ENCODE data around the gene LYSMD4.

DNA sequence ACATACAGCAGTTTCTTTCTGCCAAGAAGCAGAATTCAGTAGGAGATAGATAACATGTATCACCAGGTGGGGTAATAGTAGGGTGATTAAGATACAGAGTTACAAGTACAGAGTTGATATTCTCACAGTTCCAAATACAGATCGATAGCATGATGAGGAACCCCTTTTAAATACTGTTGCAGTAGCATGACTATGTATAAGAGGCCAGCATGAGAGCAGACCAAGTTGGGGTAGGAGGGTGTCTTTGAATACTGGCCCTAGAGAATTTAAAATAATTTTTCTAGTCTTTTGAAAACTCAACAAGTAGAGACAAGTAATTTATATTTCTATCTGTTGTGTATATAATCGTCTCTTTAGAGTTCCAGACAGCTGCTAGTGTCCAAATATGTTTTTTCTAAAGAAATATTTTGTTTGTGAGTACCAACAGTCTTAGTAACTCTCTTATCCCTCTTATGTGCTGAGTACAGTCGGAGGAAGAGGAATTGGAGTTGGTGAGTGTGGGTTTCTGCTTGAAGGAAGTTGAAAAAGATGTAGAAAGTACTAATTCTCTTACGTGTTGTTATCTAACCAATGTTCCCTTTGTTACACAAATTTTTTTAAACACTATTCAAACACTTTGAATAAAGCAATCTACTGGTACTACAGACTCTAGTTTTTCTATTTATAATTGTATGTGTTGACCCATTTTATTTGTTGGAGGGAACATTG, 30.2 kb downstream of the LYSMD4 start:
- TF ChIP-seq, protein P1, sequence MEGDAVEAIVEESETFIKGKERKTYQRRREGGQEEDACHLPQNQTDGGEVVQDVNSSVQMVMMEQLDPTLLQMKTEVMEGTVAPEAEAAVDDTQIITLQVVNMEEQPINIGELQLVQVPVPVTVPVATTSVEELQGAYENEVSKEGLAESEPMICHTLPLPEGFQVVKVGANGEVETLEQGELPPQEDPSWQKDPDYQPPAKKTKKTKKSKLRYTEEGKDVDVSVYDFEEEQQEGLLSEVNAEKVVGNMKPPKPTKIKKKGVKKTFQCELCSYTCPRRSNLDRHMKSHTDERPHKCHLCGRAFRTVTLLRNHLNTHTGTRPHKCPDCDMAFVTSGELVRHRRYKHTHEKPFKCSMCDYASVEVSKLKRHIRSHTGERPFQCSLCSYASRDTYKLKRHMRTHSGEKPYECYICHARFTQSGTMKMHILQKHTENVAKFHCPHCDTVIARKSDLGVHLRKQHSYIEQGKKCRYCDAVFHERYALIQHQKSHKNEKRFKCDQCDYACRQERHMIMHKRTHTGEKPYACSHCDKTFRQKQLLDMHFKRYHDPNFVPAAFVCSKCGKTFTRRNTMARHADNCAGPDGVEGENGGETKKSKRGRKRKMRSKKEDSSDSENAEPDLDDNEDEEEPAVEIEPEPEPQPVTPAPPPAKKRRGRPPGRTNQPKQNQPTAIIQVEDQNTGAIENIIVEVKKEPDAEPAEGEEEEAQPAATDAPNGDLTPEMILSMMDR (IDR thresholded peaks at IDR 0.05; ENCODE audit: low read depth, low read length, missing input control): no peak
- TF ChIP-seq TAF1 (conservative IDR thresholded peaks at IDR 0.05): no peak
- TF ChIP-seq SP1 (IDR thresholded peaks at IDR 0.05): no peak
- no peak for TF ChIP-seq RAD21 (IDR thresholded peaks at IDR 0.05)
- TF ChIP-seq, protein P2, sequence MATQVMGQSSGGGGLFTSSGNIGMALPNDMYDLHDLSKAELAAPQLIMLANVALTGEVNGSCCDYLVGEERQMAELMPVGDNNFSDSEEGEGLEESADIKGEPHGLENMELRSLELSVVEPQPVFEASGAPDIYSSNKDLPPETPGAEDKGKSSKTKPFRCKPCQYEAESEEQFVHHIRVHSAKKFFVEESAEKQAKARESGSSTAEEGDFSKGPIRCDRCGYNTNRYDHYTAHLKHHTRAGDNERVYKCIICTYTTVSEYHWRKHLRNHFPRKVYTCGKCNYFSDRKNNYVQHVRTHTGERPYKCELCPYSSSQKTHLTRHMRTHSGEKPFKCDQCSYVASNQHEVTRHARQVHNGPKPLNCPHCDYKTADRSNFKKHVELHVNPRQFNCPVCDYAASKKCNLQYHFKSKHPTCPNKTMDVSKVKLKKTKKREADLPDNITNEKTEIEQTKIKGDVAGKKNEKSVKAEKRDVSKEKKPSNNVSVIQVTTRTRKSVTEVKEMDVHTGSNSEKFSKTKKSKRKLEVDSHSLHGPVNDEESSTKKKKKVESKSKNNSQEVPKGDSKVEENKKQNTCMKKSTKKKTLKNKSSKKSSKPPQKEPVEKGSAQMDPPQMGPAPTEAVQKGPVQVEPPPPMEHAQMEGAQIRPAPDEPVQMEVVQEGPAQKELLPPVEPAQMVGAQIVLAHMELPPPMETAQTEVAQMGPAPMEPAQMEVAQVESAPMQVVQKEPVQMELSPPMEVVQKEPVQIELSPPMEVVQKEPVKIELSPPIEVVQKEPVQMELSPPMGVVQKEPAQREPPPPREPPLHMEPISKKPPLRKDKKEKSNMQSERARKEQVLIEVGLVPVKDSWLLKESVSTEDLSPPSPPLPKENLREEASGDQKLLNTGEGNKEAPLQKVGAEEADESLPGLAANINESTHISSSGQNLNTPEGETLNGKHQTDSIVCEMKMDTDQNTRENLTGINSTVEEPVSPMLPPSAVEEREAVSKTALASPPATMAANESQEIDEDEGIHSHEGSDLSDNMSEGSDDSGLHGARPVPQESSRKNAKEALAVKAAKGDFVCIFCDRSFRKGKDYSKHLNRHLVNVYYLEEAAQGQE (IDR thresholded peaks at IDR 0.05): no peak
- peak; percentile 6 for TF ChIP-seq YY1 (IDR thresholded peaks at IDR 0.05)
- no peak for TF ChIP-seq GABPA (IDR thresholded peaks at IDR 0.05 in 1 of 2, conservative IDR thresholded peaks at IDR 0.05 in 1 of 2)
- no peak for TF ChIP-seq FOXA1 (IDR thresholded peaks at IDR 0.05)
- no peak for TF ChIP-seq RXRA (IDR thresholded peaks at IDR 0.05)
- TF ChIP-seq JUND (IDR thresholded peaks at IDR 0.05): no peak
- TF ChIP-seq, protein P3, sequence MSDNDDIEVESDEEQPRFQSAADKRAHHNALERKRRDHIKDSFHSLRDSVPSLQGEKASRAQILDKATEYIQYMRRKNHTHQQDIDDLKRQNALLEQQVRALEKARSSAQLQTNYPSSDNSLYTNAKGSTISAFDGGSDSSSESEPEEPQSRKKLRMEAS (IDR thresholded peaks at IDR 0.05): no peak
- TF ChIP-seq EGR1 (IDR thresholded peaks at IDR 0.05; ENCODE audit: low read depth in 2 of 2): no peak
- TF ChIP-seq, protein P4, sequence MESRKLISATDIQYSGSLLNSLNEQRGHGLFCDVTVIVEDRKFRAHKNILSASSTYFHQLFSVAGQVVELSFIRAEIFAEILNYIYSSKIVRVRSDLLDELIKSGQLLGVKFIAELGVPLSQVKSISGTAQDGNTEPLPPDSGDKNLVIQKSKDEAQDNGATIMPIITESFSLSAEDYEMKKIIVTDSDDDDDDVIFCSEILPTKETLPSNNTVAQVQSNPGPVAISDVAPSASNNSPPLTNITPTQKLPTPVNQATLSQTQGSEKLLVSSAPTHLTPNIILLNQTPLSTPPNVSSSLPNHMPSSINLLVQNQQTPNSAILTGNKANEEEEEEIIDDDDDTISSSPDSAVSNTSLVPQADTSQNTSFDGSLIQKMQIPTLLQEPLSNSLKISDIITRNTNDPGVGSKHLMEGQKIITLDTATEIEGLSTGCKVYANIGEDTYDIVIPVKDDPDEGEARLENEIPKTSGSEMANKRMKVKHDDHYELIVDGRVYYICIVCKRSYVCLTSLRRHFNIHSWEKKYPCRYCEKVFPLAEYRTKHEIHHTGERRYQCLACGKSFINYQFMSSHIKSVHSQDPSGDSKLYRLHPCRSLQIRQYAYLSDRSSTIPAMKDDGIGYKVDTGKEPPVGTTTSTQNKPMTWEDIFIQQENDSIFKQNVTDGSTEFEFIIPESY (IDR thresholded peaks at IDR 0.05): no peak
- TF ChIP-seq FOXA2 (IDR thresholded peaks at IDR 0.05): no peak

All from liver (tissue), 3 donors.